K562 (cell line): ENCODE measurements around the gene COL10A1. TPM values are rescaled to one million over a fixed set of nuclear protein-coding genes. Genes with fewer than 3 reads are reported as not detected.

Experiments
- ATF1 ChIP-seq, 2 experiments: fragments of 450-650 bp in 1 of 2; IDR thresholded peaks; 2 replicates each; pipeline ENCODE4 v1.6.1; 2016; ENCODE audit warnings: missing compliant biosample characterization in 1 of 2, missing genetic modification characterization in 1 of 2
- BCOR ChIP-seq: fragments of 450-650 bp; IDR thresholded peaks from 2 replicates; pipeline ENCODE4 v1.6.1; 2016
- CBX3 ChIP-seq, 2 experiments: IDR thresholded peaks; 1 replicate in 1 of 2; 2 replicates in 1 of 2; pipeline ENCODE4 v1.6.1; 2012; ENCODE audit warnings: inconsistent platforms in 2 of 2, low read length in 2 of 2, borderline replicate concordance in 1 of 2, control low read depth in 1 of 2
- COPS2 ChIP-seq: fragments of 450-650 bp; conservative IDR thresholded peaks from 2 replicates; pipeline ENCODE4 v1.6.1; 2016; ENCODE audit warnings: mild to moderate bottlenecking, moderate library complexity
- DPF2 ChIP-seq: fragments of 450-650 bp; IDR thresholded peaks from 2 replicates; pipeline ENCODE4 v1.6.1; 2016
- GATAD2A ChIP-seq: fragments of 450-650 bp; IDR thresholded peaks from 2 replicates; pipeline ENCODE4 v1.6.1; 2017
- KDM2B ChIP-seq: fragments of 250-450 bp; sonication (Bioruptor Pico); IDR thresholded peaks from 2 replicates; pipeline ENCODE4 v1.8.0; 2021; ENCODE audit warnings: mild to moderate bottlenecking, moderate library complexity
- LEF1 ChIP-seq: fragments of 450-650 bp; IDR thresholded peaks from 2 replicates; pipeline ENCODE4 v1.6.1; 2016; ENCODE audit warnings: mild to moderate bottlenecking
- MTA2 ChIP-seq: fragments of 450-650 bp; IDR thresholded peaks from 2 replicates; pipeline ENCODE4 v1.6.1; 2016; ENCODE audit warnings: low read depth
- PCBP2 ChIP-seq: fragments of 200-400 bp; formaldehyde crosslinking; IDR thresholded peaks from 2 replicates; pipeline ENCODE4 v1.6.1; 2018; ENCODE audit warnings: low read length, low read depth, mild to moderate bottlenecking, moderate library complexity; ENCODE audit not compliant: poor library complexity, severe bottlenecking
- POLR2AphosphoS2 ChIP-seq: IDR thresholded peaks from 2 replicates; pipeline ENCODE4 v1.6.1; 2012; ENCODE audit warnings: low read length, improper control_type of control experiment
- RHOXF2B ChIP-seq: fragments of 250-450 bp; sonication (Bioruptor Pico); conservative IDR thresholded peaks from 2 replicates; pipeline ENCODE4 v1.5.1; 2021
- SIN3B ChIP-seq: fragments of 450-650 bp; IDR thresholded peaks from 2 replicates; pipeline ENCODE4 v1.6.1; 2017; ENCODE audit warnings: low read depth, mild to moderate bottlenecking, moderate library complexity
- SMARCC2 ChIP-seq: fragments of 450-650 bp; IDR thresholded peaks from 2 replicates; pipeline ENCODE4 v1.6.1; 2017; ENCODE audit warnings: antibody characterized with exemption, moderate library complexity, mild to moderate bottlenecking, low read depth
- SREBF1 ChIP-seq: fragments of 150-350 bp; IDR thresholded peaks from 2 replicates; pipeline ENCODE4 v1.6.1; 2014; ENCODE audit warnings: antibody characterized with exemption, low read depth, low read length, borderline replicate concordance
- TBL1XR1 ChIP-seq, 2 experiments: IDR thresholded peaks; 2 replicates each; pipeline ENCODE4 v1.6.1; 2012; ENCODE audit warnings: improper control_type of control experiment in 2 of 2, low read length in 2 of 2, mild to moderate bottlenecking in 1 of 2
- U2AF2 ChIP-seq: fragments of 200-400 bp; formaldehyde crosslinking; optimal IDR thresholded peaks from 2 replicates; pipeline ENCODE3; 2017; ENCODE audit warnings: low read depth, mild to moderate bottlenecking, low read length
- YBX1 ChIP-seq: fragments of 450-650 bp; IDR thresholded peaks from 2 replicates; pipeline ENCODE4 v1.7.1; 2016; ENCODE audit warnings: mild to moderate bottlenecking
- ZNF239 ChIP-seq: fragments of 250-450 bp; sonication (Bioruptor Pico); IDR thresholded peaks from 2 replicates; pipeline ENCODE4 v1.4.0; 2020; ENCODE audit warnings: mild to moderate bottlenecking
- ZNF253 ChIP-seq: fragments of 250-450 bp; sonication (Bioruptor Pico); conservative IDR thresholded peaks from 2 replicates; pipeline ENCODE4 v1.6.1; 2021; ENCODE audit warnings: mild to moderate bottlenecking
- ZNF696 ChIP-seq: fragments of 250-450 bp; sonication (Bioruptor Pico); conservative IDR thresholded peaks from 2 replicates; pipeline ENCODE4 v1.4.0; 2020; ENCODE audit warnings: mild to moderate bottlenecking, moderate library complexity
- ZNF707 ChIP-seq: fragments of 250-450 bp; sonication (Bioruptor Pico); conservative IDR thresholded peaks from 2 replicates; pipeline ENCODE4 v1.8.0; 2022; ENCODE audit warnings: inconsistent platforms, mild to moderate bottlenecking, moderate library complexity
- ZNF764 ChIP-seq: fragments of 250-450 bp; sonication (Bioruptor Pico); IDR thresholded peaks from 2 replicates; pipeline ENCODE4 v1.4.0; 2020; ENCODE audit warnings: low read depth, mild to moderate bottlenecking, moderate library complexity
- polyA plus RNA-seq, 8 experiments: library from polyadenylated mRNA; depleted of rRNA in 4 of 8; stranded (reverse) in 5 of 8; unstranded in 3 of 8; fragments of >200 nt; fragmentation: Nextera tagmentation in 2 of 8; fragmentation: Illumina TruSeq in 1 of 8; extraction: Ambion mirVana in 2 of 8; extraction: Trizol in 1 of 8; gene quantifications; 2 replicates each; pipeline versions ENCODE4 v1.2.1 to v1.2.3, GENCODE V29; 2011 to 2014; ENCODE audit warnings: inconsistent platforms in 1 of 8, missing spikeins in 1 of 8
- total RNA-seq, 7 experiments: library from RNA; depleted of rRNA in 6 of 7; stranded (reverse); fragments of >200 nt in 6 of 7; fragmentation: Illumina TruSeq in 2 of 7; extraction: Trizol in 2 of 7; gene quantifications; 2 replicates each; pipeline versions ENCODE4 v1.2.1 to v1.2.3, GENCODE V29; 2011 to 2021; ENCODE audit warnings: low replicate concordance in 1 of 7
- TF ChIP-seq, protein P1 (sequence below): fragments of 200-400 bp; formaldehyde crosslinking; IDR thresholded peaks from 2 replicates; pipeline ENCODE4 v1.6.1; 2017; ENCODE audit warnings: mild to moderate bottlenecking, low read depth, low read length, moderate library complexity
- TF ChIP-seq, protein P2 (sequence below): sonication (generic); formaldehyde crosslinking; IDR thresholded peaks from 2 replicates; pipeline ENCODE4 v1.8.1; 2023; ENCODE audit warnings: mild to moderate bottlenecking, missing genetic modification reagents, moderate library complexity
- TF ChIP-seq, protein P3 (sequence below): sonication (generic); formaldehyde crosslinking; IDR thresholded peaks from 2 replicates; pipeline ENCODE4 v1.8.1; 2023; ENCODE audit warnings: mild to moderate bottlenecking, missing genetic modification reagents

The COL10A1 gene
- total and polyA plus RNA-seq, 9 of the 15 experiments (the other 6 are each of a cell fraction or from before 2014, with no cell fraction given): 0.06 to 0.08 TPM; not detected in 7

DNA sequence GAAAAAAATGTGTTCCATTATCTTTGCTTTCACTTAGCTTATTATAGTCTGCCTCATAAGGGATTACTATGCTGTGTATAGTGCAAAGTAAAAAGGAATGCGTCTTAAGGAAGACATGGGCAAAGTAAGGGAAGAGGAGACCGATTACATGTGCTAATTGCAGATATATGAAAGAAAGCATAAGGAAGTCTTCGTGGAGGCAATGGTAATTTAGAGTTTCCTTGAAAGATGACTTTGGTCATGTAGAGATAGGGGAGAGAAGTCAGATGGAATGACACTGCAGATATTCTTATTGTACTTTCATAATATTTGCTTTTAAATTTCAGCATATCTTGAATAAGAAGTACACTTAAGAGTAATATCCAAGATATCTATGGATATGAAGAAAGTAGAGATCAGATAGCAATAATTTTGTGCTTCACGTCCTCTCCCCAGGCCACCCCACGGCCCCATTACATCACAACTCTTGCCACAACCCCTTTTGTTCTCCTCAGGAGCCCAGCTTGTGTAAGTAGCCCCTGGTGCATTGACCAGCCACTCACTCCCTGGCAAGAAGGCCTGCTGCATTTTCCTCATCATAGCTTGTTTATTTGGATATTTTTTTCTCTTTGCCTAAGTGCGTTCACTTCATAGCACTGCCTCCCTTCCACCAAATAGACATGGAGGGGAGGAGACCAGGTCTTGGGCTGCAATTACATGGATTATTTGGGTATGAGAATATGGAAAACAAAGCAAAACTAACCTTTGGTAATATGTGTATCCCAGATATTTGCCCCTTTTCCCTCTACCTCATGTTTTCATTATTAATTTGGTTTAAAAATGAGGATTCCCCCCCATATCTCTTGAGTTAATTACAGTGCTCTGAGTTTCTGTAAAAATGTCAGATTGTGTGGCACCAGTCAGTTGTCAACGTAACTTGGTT is 30.7 kb upstream of the COL10A1 start (continued):
- TF ChIP-seq TBL1XR1 (IDR thresholded peaks at IDR 0.05; ENCODE audit: low read length in 2 of 2) (no peak), COPS2 (no peak), SIN3B (no peak), LEF1 (peak; percentile 61; the same call in 1 of the 2 replicates), ATF1 (CRISPR knock-in tag; IDR thresholded peaks at IDR 0.05) (no peak), ATF1 (tag; IDR thresholded peaks at IDR 0.05) (peak; percentile 67), CBX3 (IDR thresholded peaks at IDR 0.05; ENCODE audit: borderline replicate concordance in 1 of 2, low read length in 2 of 2) (no peak), ZNF253 (CRISPR knock-in tag) (no peak), ZNF239 (CRISPR knock-in tag) (no peak), DPF2 (peak; percentile 92), ZNF764 (CRISPR knock-in tag) (no peak), SREBF1 (no peak), RHOXF2B (CRISPR knock-in tag) (no peak), YBX1 (no peak), KDM2B (CRISPR knock-in tag) (no peak), ZNF707 (CRISPR knock-in tag) (no peak), U2AF2 (no peak), PCBP2 (no peak), ZNF696 (CRISPR knock-in tag) (no peak), POLR2AphosphoS2 (no peak), MTA2 (peak; percentile 58; the same call in 1 of the 2 replicates), GATAD2A (no peak), BCOR (no peak), SMARCC2 (no peak)
- TF ChIP-seq, protein P1, sequence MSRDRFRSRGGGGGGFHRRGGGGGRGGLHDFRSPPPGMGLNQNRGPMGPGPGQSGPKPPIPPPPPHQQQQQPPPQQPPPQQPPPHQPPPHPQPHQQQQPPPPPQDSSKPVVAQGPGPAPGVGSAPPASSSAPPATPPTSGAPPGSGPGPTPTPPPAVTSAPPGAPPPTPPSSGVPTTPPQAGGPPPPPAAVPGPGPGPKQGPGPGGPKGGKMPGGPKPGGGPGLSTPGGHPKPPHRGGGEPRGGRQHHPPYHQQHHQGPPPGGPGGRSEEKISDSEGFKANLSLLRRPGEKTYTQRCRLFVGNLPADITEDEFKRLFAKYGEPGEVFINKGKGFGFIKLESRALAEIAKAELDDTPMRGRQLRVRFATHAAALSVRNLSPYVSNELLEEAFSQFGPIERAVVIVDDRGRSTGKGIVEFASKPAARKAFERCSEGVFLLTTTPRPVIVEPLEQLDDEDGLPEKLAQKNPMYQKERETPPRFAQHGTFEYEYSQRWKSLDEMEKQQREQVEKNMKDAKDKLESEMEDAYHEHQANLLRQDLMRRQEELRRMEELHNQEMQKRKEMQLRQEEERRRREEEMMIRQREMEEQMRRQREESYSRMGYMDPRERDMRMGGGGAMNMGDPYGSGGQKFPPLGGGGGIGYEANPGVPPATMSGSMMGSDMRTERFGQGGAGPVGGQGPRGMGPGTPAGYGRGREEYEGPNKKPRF: no peak
- TF ChIP-seq, protein P2, sequence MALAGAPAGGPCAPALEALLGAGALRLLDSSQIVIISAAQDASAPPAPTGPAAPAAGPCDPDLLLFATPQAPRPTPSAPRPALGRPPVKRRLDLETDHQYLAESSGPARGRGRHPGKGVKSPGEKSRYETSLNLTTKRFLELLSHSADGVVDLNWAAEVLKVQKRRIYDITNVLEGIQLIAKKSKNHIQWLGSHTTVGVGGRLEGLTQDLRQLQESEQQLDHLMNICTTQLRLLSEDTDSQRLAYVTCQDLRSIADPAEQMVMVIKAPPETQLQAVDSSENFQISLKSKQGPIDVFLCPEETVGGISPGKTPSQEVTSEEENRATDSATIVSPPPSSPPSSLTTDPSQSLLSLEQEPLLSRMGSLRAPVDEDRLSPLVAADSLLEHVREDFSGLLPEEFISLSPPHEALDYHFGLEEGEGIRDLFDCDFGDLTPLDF: no peak
- TF ChIP-seq, protein P3, sequence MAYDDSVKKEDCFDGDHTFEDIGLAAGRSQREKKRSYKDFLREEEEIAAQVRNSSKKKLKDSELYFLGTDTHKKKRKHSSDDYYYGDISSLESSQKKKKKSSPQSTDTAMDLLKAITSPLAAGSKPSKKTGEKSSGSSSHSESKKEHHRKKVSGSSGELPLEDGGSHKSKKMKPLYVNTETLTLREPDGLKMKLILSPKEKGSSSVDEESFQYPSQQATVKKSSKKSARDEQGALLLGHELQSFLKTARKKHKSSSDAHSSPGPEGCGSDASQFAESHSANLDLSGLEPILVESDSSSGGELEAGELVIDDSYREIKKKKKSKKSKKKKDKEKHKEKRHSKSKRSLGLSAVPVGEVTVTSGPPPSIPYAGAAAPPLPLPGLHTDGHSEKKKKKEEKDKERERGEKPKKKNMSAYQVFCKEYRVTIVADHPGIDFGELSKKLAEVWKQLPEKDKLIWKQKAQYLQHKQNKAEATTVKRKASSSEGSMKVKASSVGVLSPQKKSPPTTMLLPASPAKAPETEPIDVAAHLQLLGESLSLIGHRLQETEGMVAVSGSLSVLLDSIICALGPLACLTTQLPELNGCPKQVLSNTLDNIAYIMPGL: no peak
